K562 (cell line): ENCODE data around the gene LENEP. TPM values are rescaled to one million over a fixed set of nuclear protein-coding genes. Genes with fewer than 3 reads are reported as not detected.

Experiments
- BDP1 ChIP-seq: IDR thresholded peaks from 3 replicates; pipeline ENCODE4 v1.6.1; 2011; ENCODE audit not compliant: insufficient read length, insufficient read depth
- ELF2 ChIP-seq: fragments of 250-450 bp; sonication (Bioruptor Pico); IDR thresholded peaks from 2 replicates; pipeline ENCODE4 v1.5.0; 2021; ENCODE audit warnings: mild to moderate bottlenecking
- FOXA1 ChIP-seq: fragments of 450-650 bp; IDR thresholded peaks from 2 replicates; pipeline ENCODE4 v1.6.1; 2016; ENCODE audit warnings: mild to moderate bottlenecking, borderline replicate concordance
- MTA2 ChIP-seq: fragments of 450-650 bp; IDR thresholded peaks from 2 replicates; pipeline ENCODE4 v1.6.1; 2016; ENCODE audit warnings: low read depth
- NFIC ChIP-seq: fragments of 450-650 bp; IDR thresholded peaks from 2 replicates; pipeline ENCODE4 v1.6.1; 2017; ENCODE audit warnings: mild to moderate bottlenecking, inconsistent platforms
- NR3C1 ChIP-seq: sonication (generic); formaldehyde crosslinking; IDR thresholded peaks from 2 replicates; pipeline ENCODE4 v1.8.1; 2022; ENCODE audit warnings: missing genetic modification reagents
- POLR2A ChIP-seq: fragments of 450-650 bp; conservative IDR thresholded peaks from 2 replicates; pipeline ENCODE4 v1.6.1; 2016
- RBM14 ChIP-seq: fragments of 200-400 bp; formaldehyde crosslinking; IDR thresholded peaks from 2 replicates; pipeline ENCODE4 v1.6.1; 2018; ENCODE audit warnings: low read depth, mild to moderate bottlenecking, low read length, moderate library complexity, borderline replicate concordance; ENCODE audit not compliant: insufficient read depth
- RBM39 ChIP-seq: fragments of 200-400 bp; formaldehyde crosslinking; optimal IDR thresholded peaks from 2 replicates; pipeline ENCODE3; 2018; ENCODE audit warnings: low read depth, low read length
- SMARCA5 ChIP-seq: fragments of 450-650 bp; IDR thresholded peaks from 2 replicates; pipeline ENCODE4 v1.6.1; 2016
- TGIF2 ChIP-seq: sonication (generic); formaldehyde crosslinking; IDR thresholded peaks from 2 replicates; pipeline ENCODE4 v1.8.1; 2022; ENCODE audit warnings: mild to moderate bottlenecking, missing genetic modification reagents, moderate library complexity
- ZNF695 ChIP-seq: fragments of 450-650 bp; formaldehyde crosslinking; IDR thresholded peaks from 2 replicates; pipeline ENCODE4 v1.4.0; 2020; ENCODE audit warnings: mild to moderate bottlenecking, moderate library complexity
- polyA plus RNA-seq, 8 experiments: library from polyadenylated mRNA; depleted of rRNA in 4 of 8; stranded (reverse) in 5 of 8; unstranded in 3 of 8; fragments of >200 nt; fragmentation: Nextera tagmentation in 2 of 8; fragmentation: Illumina TruSeq in 1 of 8; extraction: Ambion mirVana in 2 of 8; extraction: Trizol in 1 of 8; gene quantifications; 2 replicates each; pipeline versions ENCODE4 v1.2.1 to v1.2.3, GENCODE V29; 2011 to 2014; ENCODE audit warnings: inconsistent platforms in 1 of 8, missing spikeins in 1 of 8
- total RNA-seq, 7 experiments: library from RNA; depleted of rRNA in 6 of 7; stranded (reverse); fragments of >200 nt in 6 of 7; fragmentation: Illumina TruSeq in 2 of 7; extraction: Trizol in 2 of 7; gene quantifications; 2 replicates each; pipeline versions ENCODE4 v1.2.1 to v1.2.3, GENCODE V29; 2011 to 2021; ENCODE audit warnings: low replicate concordance in 1 of 7
- TF ChIP-seq, protein P1 (sequence below): fragments of 200-400 bp; formaldehyde crosslinking; IDR thresholded peaks from 2 replicates; pipeline ENCODE4 v1.6.1; 2017; ENCODE audit warnings: mild to moderate bottlenecking, low read depth, low read length, moderate library complexity
- TF ChIP-seq, protein P2 (sequence below): sonication (generic); formaldehyde crosslinking; IDR thresholded peaks from 2 replicates; pipeline ENCODE4 v1.5.0; 2020; ENCODE audit warnings: missing genetic modification reagents
- TF ChIP-seq, protein P3 (sequence below): fragments of 250-450 bp; sonication (Bioruptor Pico); IDR thresholded peaks from 2 replicates; pipeline ENCODE4 v1.8.0; 2022; ENCODE audit warnings: moderate library complexity, mild to moderate bottlenecking, inconsistent platforms
- TF ChIP-seq, protein P4 (sequence below): fragments of 450-650 bp; IDR thresholded peaks from 2 replicates; pipeline ENCODE4 v1.6.1; 2017; ENCODE audit warnings: antibody characterized with exemption, mild to moderate bottlenecking
- TF ChIP-seq, protein P5 (sequence below), 3 experiments: fragments of 200-800 bp in 1 of 3; fragments of 250-450 bp in 1 of 3; fragments of 450-650 bp in 1 of 3; sonication (Bioruptor Pico) in 1 of 3; sonication (Bioruptor generic) in 1 of 3; formaldehyde crosslinking in 1 of 3; IDR thresholded peaks; 2 replicates each; pipeline versions ENCODE4 v1.6.1 to v1.8.0; 2016 to 2022; ENCODE audit warnings: mild to moderate bottlenecking in 2 of 3, missing genetic modification characterization in 2 of 3, missing compliant biosample characterization in 1 of 3, moderate library complexity in 1 of 3

LENEP gene
- total and polyA plus RNA-seq, 9 of the 15 experiments (the other 6 are each of a cell fraction or from before 2014, with no cell fraction given): 0.23 to 0.87 (median 0.67) TPM; not detected in 5

DNA sequence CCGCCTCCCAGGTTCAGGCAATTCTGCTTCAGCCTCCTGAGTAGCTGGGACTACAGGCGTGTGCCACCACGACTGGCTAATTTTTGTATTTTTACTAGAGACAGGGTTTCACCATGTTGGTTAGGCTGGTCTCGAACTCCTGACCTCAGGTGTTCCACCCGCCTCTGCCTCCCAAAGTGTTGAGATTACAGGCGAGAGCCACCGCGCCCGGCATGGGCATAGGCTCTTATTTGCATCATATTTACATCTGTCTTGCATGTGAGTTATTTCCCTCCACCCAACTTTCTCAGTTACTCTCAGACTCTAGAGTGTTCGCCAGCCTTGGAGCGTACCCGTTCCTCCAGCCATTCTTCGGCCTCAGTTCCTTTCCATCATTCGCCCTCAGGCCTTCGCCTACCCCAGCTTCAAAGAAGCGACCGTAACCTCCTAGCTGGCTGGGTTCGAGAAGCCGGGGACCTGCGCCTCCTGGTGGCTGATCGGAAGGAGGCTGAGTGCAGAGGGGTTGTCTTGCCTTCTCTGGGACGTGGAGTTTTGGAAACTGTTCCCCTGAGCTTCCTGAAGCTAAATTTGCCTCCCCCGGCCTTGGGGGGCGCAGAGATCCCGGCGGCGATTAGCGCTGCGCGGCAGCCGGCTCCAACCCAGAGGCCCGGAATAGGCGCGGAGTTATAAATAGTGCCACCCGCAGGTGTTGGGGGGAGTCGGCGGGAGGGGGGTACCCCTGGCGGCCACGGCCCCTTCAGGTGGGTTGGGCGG is 5.6 kb downstream of the LENEP start (continued):
- no peak for TF ChIP-seq ELF2 (CRISPR knock-in tag)
- TF ChIP-seq, protein P1, sequence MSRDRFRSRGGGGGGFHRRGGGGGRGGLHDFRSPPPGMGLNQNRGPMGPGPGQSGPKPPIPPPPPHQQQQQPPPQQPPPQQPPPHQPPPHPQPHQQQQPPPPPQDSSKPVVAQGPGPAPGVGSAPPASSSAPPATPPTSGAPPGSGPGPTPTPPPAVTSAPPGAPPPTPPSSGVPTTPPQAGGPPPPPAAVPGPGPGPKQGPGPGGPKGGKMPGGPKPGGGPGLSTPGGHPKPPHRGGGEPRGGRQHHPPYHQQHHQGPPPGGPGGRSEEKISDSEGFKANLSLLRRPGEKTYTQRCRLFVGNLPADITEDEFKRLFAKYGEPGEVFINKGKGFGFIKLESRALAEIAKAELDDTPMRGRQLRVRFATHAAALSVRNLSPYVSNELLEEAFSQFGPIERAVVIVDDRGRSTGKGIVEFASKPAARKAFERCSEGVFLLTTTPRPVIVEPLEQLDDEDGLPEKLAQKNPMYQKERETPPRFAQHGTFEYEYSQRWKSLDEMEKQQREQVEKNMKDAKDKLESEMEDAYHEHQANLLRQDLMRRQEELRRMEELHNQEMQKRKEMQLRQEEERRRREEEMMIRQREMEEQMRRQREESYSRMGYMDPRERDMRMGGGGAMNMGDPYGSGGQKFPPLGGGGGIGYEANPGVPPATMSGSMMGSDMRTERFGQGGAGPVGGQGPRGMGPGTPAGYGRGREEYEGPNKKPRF: no peak
- TF ChIP-seq, protein P2, sequence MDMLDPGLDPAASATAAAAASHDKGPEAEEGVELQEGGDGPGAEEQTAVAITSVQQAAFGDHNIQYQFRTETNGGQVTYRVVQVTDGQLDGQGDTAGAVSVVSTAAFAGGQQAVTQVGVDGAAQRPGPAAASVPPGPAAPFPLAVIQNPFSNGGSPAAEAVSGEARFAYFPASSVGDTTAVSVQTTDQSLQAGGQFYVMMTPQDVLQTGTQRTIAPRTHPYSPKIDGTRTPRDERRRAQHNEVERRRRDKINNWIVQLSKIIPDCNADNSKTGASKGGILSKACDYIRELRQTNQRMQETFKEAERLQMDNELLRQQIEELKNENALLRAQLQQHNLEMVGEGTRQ: no peak
- TF ChIP-seq ZNF695: no peak
- TF ChIP-seq, protein P3, sequence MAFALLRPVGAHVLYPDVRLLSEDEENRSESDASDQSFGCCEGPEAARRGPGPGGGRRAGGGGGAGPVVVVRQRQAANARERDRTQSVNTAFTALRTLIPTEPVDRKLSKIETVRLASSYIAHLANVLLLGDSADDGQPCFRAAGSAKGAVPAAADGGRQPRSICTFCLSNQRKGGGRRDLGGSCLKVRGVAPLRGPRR: no peak
- 0 out of 2 replicates have a peak, but pooled peaks have one; percentile 17 for TF ChIP-seq SMARCA5
- no peak for TF ChIP-seq MTA2
- no peak for TF ChIP-seq TGIF2 (CRISPR knock-in tag)
- TF ChIP-seq RBM14: no peak
- TF ChIP-seq BDP1: no peak
- no peak for TF ChIP-seq NR3C1 (CRISPR knock-in tag)
- no peak for TF ChIP-seq RBM39
- TF ChIP-seq NFIC: peak; percentile 23; the same call in 1 of the 2 replicates
- TF ChIP-seq, protein P4, sequence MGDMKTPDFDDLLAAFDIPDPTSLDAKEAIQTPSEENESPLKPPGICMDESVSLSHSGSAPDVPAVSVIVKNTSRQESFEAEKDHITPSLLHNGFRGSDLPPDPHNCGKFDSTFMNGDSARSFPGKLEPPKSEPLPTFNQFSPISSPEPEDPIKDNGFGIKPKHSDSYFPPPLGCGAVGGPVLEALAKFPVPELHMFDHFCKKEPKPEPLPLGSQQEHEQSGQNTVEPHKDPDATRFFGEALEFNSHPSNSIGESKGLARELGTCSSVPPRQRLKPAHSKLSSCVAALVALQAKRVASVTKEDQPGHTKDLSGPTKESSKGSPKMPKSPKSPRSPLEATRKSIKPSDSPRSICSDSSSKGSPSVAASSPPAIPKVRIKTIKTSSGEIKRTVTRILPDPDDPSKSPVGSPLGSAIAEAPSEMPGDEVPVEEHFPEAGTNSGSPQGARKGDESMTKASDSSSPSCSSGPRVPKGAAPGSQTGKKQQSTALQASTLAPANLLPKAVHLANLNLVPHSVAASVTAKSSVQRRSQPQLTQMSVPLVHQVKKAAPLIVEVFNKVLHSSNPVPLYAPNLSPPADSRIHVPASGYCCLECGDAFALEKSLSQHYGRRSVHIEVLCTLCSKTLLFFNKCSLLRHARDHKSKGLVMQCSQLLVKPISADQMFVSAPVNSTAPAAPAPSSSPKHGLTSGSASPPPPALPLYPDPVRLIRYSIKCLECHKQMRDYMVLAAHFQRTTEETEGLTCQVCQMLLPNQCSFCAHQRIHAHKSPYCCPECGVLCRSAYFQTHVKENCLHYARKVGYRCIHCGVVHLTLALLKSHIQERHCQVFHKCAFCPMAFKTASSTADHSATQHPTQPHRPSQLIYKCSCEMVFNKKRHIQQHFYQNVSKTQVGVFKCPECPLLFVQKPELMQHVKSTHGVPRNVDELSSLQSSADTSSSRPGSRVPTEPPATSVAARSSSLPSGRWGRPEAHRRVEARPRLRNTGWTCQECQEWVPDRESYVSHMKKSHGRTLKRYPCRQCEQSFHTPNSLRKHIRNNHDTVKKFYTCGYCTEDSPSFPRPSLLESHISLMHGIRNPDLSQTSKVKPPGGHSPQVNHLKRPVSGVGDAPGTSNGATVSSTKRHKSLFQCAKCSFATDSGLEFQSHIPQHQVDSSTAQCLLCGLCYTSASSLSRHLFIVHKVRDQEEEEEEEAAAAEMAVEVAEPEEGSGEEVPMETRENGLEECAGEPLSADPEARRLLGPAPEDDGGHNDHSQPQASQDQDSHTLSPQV: no peak; the same call in 1 of the 2 replicates
- no peak for TF ChIP-seq FOXA1
- TF ChIP-seq, protein P5, sequence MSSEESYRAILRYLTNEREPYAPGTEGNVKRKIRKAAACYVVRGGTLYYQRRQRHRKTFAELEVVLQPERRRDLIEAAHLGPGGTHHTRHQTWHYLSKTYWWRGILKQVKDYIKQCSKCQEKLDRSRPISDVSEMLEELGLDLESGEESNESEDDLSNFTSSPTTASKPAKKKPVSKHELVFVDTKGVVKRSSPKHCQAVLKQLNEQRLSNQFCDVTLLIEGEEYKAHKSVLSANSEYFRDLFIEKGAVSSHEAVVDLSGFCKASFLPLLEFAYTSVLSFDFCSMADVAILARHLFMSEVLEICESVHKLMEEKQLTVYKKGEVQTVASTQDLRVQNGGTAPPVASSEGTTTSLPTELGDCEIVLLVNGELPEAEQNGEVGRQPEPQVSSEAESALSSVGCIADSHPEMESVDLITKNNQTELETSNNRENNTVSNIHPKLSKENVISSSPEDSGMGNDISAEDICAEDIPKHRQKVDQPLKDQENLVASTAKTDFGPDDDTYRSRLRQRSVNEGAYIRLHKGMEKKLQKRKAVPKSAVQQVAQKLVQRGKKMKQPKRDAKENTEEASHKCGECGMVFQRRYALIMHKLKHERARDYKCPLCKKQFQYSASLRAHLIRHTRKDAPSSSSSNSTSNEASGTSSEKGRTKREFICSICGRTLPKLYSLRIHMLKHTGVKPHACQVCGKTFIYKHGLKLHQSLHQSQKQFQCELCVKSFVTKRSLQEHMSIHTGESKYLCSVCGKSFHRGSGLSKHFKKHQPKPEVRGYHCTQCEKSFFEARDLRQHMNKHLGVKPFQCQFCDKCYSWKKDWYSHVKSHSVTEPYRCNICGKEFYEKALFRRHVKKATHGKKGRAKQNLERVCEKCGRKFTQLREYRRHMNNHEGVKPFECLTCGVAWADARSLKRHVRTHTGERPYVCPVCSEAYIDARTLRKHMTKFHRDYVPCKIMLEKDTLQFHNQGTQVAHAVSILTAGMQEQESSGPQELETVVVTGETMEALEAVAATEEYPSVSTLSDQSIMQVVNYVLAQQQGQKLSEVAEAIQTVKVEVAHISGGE (CRISPR knock-in tag; IDR thresholded peaks at IDR 0.05): peak in 1 of 3 experiments; percentile 41; a peak in 1 of 6 replicates
- no peak for TF ChIP-seq POLR2A
